Neural cell (in vitro differentiated cells): ENCODE results near the gene FTSJ3. TPM values are rescaled to one million over a fixed set of nuclear protein-coding genes. Genes with fewer than 3 reads are reported as not detected.

Experiments used
- H2AFZ ChIP-seq: fragments of 200-600, 300-800 bp; sonication (generic), shearing (Covaris generic); 2 replicates; pipeline ENCODE4 v1.6.0; 2014; ENCODE audit warnings: low read depth, mild to moderate bottlenecking, antibody characterized with exemption, low read length, moderate library complexity
- H3F3A ChIP-seq: fragments of 200-600 bp; shearing (Covaris generic); 2 replicates; pipeline ENCODE4 v1.6.1; 2016; ENCODE audit warnings: mild to moderate bottlenecking, moderate library complexity, mixed read lengths, antibody characterized with exemption, low read length; ENCODE audit not compliant: insufficient read depth, poor library complexity, severe bottlenecking
- H3K27ac ChIP-seq: fragments of 200-600, 300-800 bp; sonication (generic), shearing (Covaris generic); 2 replicates; pipeline ENCODE4 v1.5.1; 2014; ENCODE audit warnings: mild to moderate bottlenecking, low read length, moderate library complexity
- H3K27me3 ChIP-seq: fragments of 300-800, 200-600 bp; sonication (generic), shearing (Covaris generic); 2 replicates; pipeline ENCODE4 v1.6.0; 2014; ENCODE audit warnings: mild to moderate bottlenecking, low read depth, low read length, moderate library complexity; ENCODE audit not compliant: insufficient read depth
- H3K36me3 ChIP-seq: fragments of 300-800, 200-600 bp; sonication (generic), shearing (Covaris generic); 2 replicates; pipeline ENCODE4 v1.5.1; 2014; ENCODE audit warnings: mild to moderate bottlenecking, antibody characterized with exemption, low read length, moderate library complexity; ENCODE audit not compliant: insufficient read depth
- H3K4me2 ChIP-seq: fragments of 300-800, 200-600 bp; sonication (generic), shearing (Covaris generic); 2 replicates; pipeline ENCODE4 v1.6.0; 2014; ENCODE audit warnings: mild to moderate bottlenecking, low read length
- H3K4me3 ChIP-seq: fragments of 300-800, 200-600 bp; sonication (generic), shearing (Covaris generic); 2 replicates; pipeline ENCODE4 v1.5.1; 2014; ENCODE audit warnings: mild to moderate bottlenecking, low read length, moderate library complexity
- H3K79me2 ChIP-seq: fragments of 200-600 bp; shearing (Covaris generic); replicated peaks from 2 replicates; pipeline ENCODE4 v1.6.0; 2014; ENCODE audit warnings: mild to moderate bottlenecking, low read length, moderate library complexity; ENCODE audit not compliant: insufficient read depth
- H3K9ac ChIP-seq: fragments of 300-800, 200-600 bp; sonication (generic), shearing (Covaris generic); 2 replicates; pipeline ENCODE4 v1.6.1; 2016; ENCODE audit warnings: mild to moderate bottlenecking, low read length, mixed read lengths
- H3K9me2 ChIP-seq: fragments of 200-600 bp; shearing (Covaris generic); 2 replicates; pipeline ENCODE4 v1.6.1; 2016; ENCODE audit warnings: mild to moderate bottlenecking, low read length, mixed read lengths; ENCODE audit not compliant: insufficient read depth
- H3K9me3 ChIP-seq: fragments of 200-600, 300-800 bp; sonication (generic), shearing (Covaris generic); 2 replicates; pipeline ENCODE4 v1.6.1; 2016; ENCODE audit warnings: mild to moderate bottlenecking, mixed run types, low read length, moderate library complexity, mixed read lengths
- H4K20me1 ChIP-seq: fragments of 200-600 bp; shearing (Covaris generic); 2 replicates; pipeline ENCODE4 v1.6.1; 2016; ENCODE audit warnings: mild to moderate bottlenecking, mixed run types; ENCODE audit not compliant: insufficient read depth
- CTCF ChIP-seq: fragments of 450-650 bp; IDR thresholded peaks from 2 replicates; pipeline ENCODE4 v1.5.1; 2014; ENCODE audit warnings: antibody characterized with exemption, mild to moderate bottlenecking, moderate library complexity; ENCODE audit not compliant: poor library complexity, severe bottlenecking
- EP300 ChIP-seq: fragments of 450-650 bp; conservative IDR thresholded peaks from 2 replicates; pipeline ENCODE4 v1.6.1; 2014; ENCODE audit warnings: antibody characterized with exemption, mild to moderate bottlenecking, moderate library complexity; ENCODE audit not compliant: poor library complexity, severe bottlenecking
- EZH2 ChIP-seq: fragments of 200-600, 300-800 bp; shearing (Covaris generic), sonication (generic); IDR thresholded peaks from 2 replicates; pipeline ENCODE4 v1.6.1; 2014; ENCODE audit warnings: antibody characterized with exemption, low read length, borderline replicate concordance, mild to moderate bottlenecking; ENCODE audit not compliant: insufficient read depth, poor library complexity, severe bottlenecking
- MXI1 ChIP-seq: fragments of 450-650 bp; conservative IDR thresholded peaks from 2 replicates; pipeline ENCODE4 v1.6.1; 2014; ENCODE audit warnings: antibody characterized with exemption, mild to moderate bottlenecking; ENCODE audit not compliant: poor library complexity, severe bottlenecking
- POLR2AphosphoS5 ChIP-seq: IDR thresholded peaks from 2 replicates; pipeline ENCODE4 v1.6.1; 2012
- RAD21 ChIP-seq: fragments of 450-650 bp; conservative IDR thresholded peaks from 2 replicates; pipeline ENCODE4 v1.6.1; 2014; ENCODE audit warnings: antibody characterized with exemption, mild to moderate bottlenecking, moderate library complexity
- REST ChIP-seq: IDR thresholded peaks from 2 replicates; pipeline ENCODE4 v1.6.1; 2012; ENCODE audit warnings: borderline replicate concordance
- SMC3 ChIP-seq: fragments of 450-650 bp; conservative IDR thresholded peaks from 2 replicates; pipeline ENCODE4 v1.6.1; 2014; ENCODE audit warnings: antibody characterized with exemption, mild to moderate bottlenecking, moderate library complexity; ENCODE audit not compliant: poor library complexity
- TAF1 ChIP-seq: IDR thresholded peaks from 2 replicates; pipeline ENCODE4 v1.6.1; 2012; ENCODE audit warnings: low read depth
- polyA plus RNA-seq: library from polyadenylated mRNA; depleted of rRNA; stranded (reverse); fragments of >200 nt; gene quantifications from 2 replicates; pipeline ENCODE4 v1.2.3, GENCODE V29; 2014

The FTSJ3 gene
- polyA plus RNA-seq, 1 donor from 2014 or later, result 23.2 TPM

DNA sequence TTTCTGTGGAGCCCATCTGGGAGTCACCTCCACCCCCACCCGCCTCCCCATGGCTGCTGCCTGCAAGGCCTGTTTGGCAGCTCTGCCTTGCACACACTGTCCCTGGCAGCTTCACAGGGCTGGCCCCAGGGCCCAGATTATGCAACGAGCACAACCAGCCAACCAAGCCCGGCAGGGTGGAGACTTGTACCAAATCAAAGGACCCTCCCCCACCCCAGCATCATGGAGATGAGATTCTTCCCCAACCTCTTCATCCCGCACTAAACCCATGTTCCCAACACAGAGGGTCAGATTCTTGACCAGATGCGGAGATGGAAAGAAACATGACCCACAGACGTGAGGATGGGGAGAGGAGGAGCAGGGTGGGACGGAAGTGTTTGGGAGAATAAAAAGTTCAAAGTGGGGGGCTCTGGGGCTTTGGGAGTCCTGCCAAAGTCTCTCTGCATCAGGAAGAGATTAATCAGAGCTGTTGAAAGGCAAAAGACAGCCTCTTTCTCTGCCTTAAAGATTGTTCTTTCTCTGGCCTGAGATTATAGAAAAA lies 11.2 kb upstream of the FTSJ3 start:
- Histone ChIP-seq H3K27ac (no peak overlapping the region), H3K27me3 (no peaks in the 10 kb centered on the region), H3K9me3 (no peaks in the 10 kb centered on the region), H2AFZ (no peak overlapping the region), H3K36me3 (no peaks in the 10 kb centered on the region), H4K20me1 (no peaks in the 10 kb centered on the region), H3K79me2 (peaks cover 15% of the 10 kb centered on the region), H3K4me2 (no peak overlapping the region), H3K9ac (no peak overlapping the region), H3K4me3 (no peak overlapping the region), H3K9me2 (no peaks in the 10 kb centered on the region), H3F3A (no peaks in the 10 kb centered on the region)
- TF ChIP-seq EZH2, result no peak

DNA sequence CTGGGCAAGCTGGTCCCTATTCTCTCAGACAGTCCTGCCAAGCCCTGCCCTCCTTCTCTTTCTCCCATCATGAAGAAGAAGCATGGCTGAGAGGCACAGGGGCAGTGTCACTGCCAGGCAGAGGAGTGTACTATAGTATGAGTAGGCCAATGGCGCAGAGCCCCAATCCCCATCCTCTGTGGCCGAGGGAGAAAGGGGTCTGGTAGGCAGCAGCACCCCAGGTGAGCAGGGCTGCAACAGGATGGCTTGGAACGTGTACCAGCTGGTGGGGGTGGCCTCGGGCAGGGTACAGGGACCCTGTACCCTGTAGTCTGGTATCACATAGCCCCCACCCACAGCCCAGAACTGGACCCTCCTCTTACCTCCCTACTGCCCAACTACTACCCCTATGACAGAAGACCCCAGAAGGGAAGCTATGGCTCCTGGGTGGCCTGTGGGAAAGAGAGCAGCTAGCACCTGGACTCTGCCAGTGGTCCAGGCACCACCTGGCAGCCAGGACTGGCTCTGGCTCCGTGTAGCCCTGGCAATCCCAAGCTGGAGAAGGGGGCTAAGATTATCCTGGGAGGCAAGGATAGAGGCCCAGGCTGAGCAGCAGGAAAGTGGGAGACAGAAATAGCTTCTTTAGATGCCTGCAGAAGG lies 10.6 kb upstream of the FTSJ3 start:
- no peak for TF ChIP-seq EZH2
- TF ChIP-seq TAF1, result no peak
- no peak for TF ChIP-seq POLR2AphosphoS5
- no peak for TF ChIP-seq SMC3
- no peak for TF ChIP-seq CTCF
- TF ChIP-seq EP300, result no peak
- no peak for TF ChIP-seq MXI1
- TF ChIP-seq REST, result no peak
- no peak for TF ChIP-seq RAD21
- no peaks in the 10 kb centered on the region for H4K20me1 ChIP-seq
- no peak overlapping the region for H3K4me2 ChIP-seq
- peaks cover 15% of the 10 kb centered on the region for H3K79me2 ChIP-seq
- H3K27me3 ChIP-seq, result no peaks in the 10 kb centered on the region
- H3K9me2 ChIP-seq, result no peaks in the 10 kb centered on the region
- H3K4me3 ChIP-seq, result no peak overlapping the region
- no peaks in the 10 kb centered on the region for H3F3A ChIP-seq
- H3K36me3 ChIP-seq, result no peaks in the 10 kb centered on the region
- H2AFZ ChIP-seq, result no peak overlapping the region
- H3K9ac ChIP-seq, result no peak overlapping the region
- no peaks in the 10 kb centered on the region for H3K9me3 ChIP-seq
- no peak overlapping the region for H3K27ac ChIP-seq
